HG02588 (cell line): Measurements from ENCODE around the gene TM9SF1.
"Not testable (repeated sequence)": the region's sequence is repeated elsewhere in the genome, so short reads cannot be mapped to it uniquely, and the experiment has no call there.

Experiments
- ATAC-seq: cut with Tn5 transposase; IDR thresholded peaks from one replicate; pipeline ENCODE4 v1.9.1; 2021; ENCODE audit warnings: mild to moderate bottlenecking, moderate library complexity; ENCODE audit not compliant: unreplicated experiment

The TM9SF1 gene

GRCh38 chr14:24228902-24229301 lies 33.7 kb upstream of the TM9SF1 start:
- no peak for ATAC-seq

- no peak for ATAC-seq
These were observed 31.2 kb upstream of the TM9SF1 start for GRCh38 chr14:24226473-24226872.

- ATAC-seq = no peak
These were observed 29.4 kb upstream of the TM9SF1 start for GRCh38 chr14:24224618-24225071.

- ATAC-seq = not testable (repeated sequence)
These were observed 27.7 kb upstream of the TM9SF1 start for GRCh38 chr14:24222987-24223386.

GRCh38 chr14:24219521-24219920 lies 24.3 kb upstream of the TM9SF1 start:
- ATAC-seq = no peak

- no peak for ATAC-seq
These were observed 23.8 kb upstream of the TM9SF1 start for GRCh38 chr14:24219080-24219479.

GRCh38 chr14:24216876-24217275 lies 21.6 kb upstream of the TM9SF1 start:
- not testable (repeated sequence) for ATAC-seq

GRCh38 chr14:24216345-24216699 lies 21.1 kb upstream of the TM9SF1 start:
- no peak for ATAC-seq

- peak; percentile 66 for ATAC-seq
These were observed 20.5 kb upstream of the TM9SF1 start, which contains the start of gene MDP1 for GRCh38 chr14:24215495-24216344. Gene MDP1, minus strand, starts transcription at chr14:24216066. Its CDS starts 111 bp downstream, at chr14:24215955.

GRCh38 chr14:24213866-24214662 lies 18.8 kb upstream of the TM9SF1 start:
- ATAC-seq = no peak

GRCh38 chr14:24212924-24213865 lies 18.0 kb upstream of the TM9SF1 start, which contains the start of gene CHMP4A:
Gene CHMP4A, minus strand, starts transcription at chr14:24213488. Its CDS starts 49 bp downstream, at chr14:24213439.
- peak; percentile 76 for ATAC-seq

- no peak for ATAC-seq
These were observed 16.1 kb upstream of the TM9SF1 start for GRCh38 chr14:24211311-24211710.

- no peak for ATAC-seq
These were observed 12.4 kb upstream of the TM9SF1 start for GRCh38 chr14:24207625-24208024.

- no peak for ATAC-seq
These were observed 11.9 kb upstream of the TM9SF1 start for GRCh38 chr14:24207104-24207551.

GRCh38 chr14:24206260-24207103 lies 11.2 kb upstream of the TM9SF1 start:
- ATAC-seq = no peak

- no peak for ATAC-seq
These were observed 9.2 kb upstream of the TM9SF1 start for GRCh38 chr14:24204163-24205146.

GRCh38 chr14:24203249-24203886 lies 8.1 kb upstream of the TM9SF1 start:
- ATAC-seq = not testable (repeated sequence)

- not testable (repeated sequence) for ATAC-seq
These were observed 7.3 kb upstream of the TM9SF1 start for GRCh38 chr14:24202538-24202937.
